Neural progenitor cell (in vitro differentiated cells): ENCODE results near the gene CDT1. TPM values are rescaled to one million over a fixed set of nuclear protein-coding genes. Genes with fewer than 3 reads are reported as not detected.

Source experiments
- DNase-seq: peaks from one replicate; pipeline ENCODE4 v3.0.0-alpha.2; 2016; ENCODE audit warnings: low spot score
- H2AFZ ChIP-seq: fragments of 200-600 bp; sonication (generic); replicated peaks from 2 replicates; pipeline ENCODE4 v1.6.1; 2016; ENCODE audit warnings: antibody characterized with exemption
- H3F3A ChIP-seq: fragments of 200-600 bp; sonication (generic); 2 replicates; pipeline ENCODE4 v1.6.1; 2016; ENCODE audit warnings: antibody characterized with exemption, low read depth
- H3K27ac ChIP-seq: fragments of 200-600 bp; sonication (generic); 2 replicates; pipeline ENCODE4 v1.5.1; 2016; ENCODE audit warnings: mild to moderate bottlenecking
- H3K27me3 ChIP-seq: fragments of 200-600 bp; sonication (generic); 2 replicates; pipeline ENCODE4 v1.6.1; 2016; ENCODE audit warnings: mild to moderate bottlenecking, moderate library complexity
- H3K36me3 ChIP-seq: fragments of 200-600 bp; sonication (generic); 2 replicates; pipeline ENCODE4 v1.5.1; 2016
- H3K4me1 ChIP-seq: fragments of 200-600 bp; sonication (generic); 2 replicates; pipeline ENCODE4 v1.6.1; 2016; ENCODE audit warnings: mixed run types
- H3K4me2 ChIP-seq: fragments of 200-600 bp; sonication (generic); 2 replicates; pipeline ENCODE4 v1.6.1; 2016
- H3K4me3 ChIP-seq: fragments of 200-600 bp; sonication (generic); 2 replicates; pipeline ENCODE4 v1.5.1; 2016
- H3K79me2 ChIP-seq: fragments of 200-600 bp; sonication (generic); 2 replicates; pipeline ENCODE4 v1.6.1; 2016; ENCODE audit warnings: low read depth
- H3K9ac ChIP-seq: fragments of 200-600 bp; sonication (generic); 2 replicates; pipeline ENCODE4 v1.6.1; 2016
- H3K9me3 ChIP-seq: fragments of 200-600 bp; sonication (generic); 2 replicates; pipeline ENCODE4 v1.5.1; 2016; ENCODE audit warnings: low read depth
- H4K20me1 ChIP-seq: fragments of 200-600 bp; sonication (generic); 2 replicates; pipeline ENCODE4 v1.6.1; 2016; ENCODE audit warnings: low read depth
- H3K27ac Mint-ChIP-seq: 3 replicates; pipeline ENCODE4 v1.8.0; 2021; ENCODE audit warnings: mixed read lengths
- H3K27me3 Mint-ChIP-seq: 2 replicates; pipeline ENCODE4 v1.8.0; 2022; ENCODE audit warnings: low read depth, mild to moderate bottlenecking, inconsistent platforms, moderate library complexity, mixed read lengths; ENCODE audit not compliant: insufficient read depth
- H3K36me3 Mint-ChIP-seq: 3 replicates; pipeline ENCODE4 v1.8.0; 2021; ENCODE audit warnings: mixed read lengths
- H3K4me1 Mint-ChIP-seq: 3 replicates; pipeline ENCODE4 v1.8.0; 2021; ENCODE audit warnings: mixed read lengths
- H3K4me3 Mint-ChIP-seq: 3 replicates; pipeline ENCODE4 v1.8.0; 2021; ENCODE audit warnings: mild to moderate bottlenecking, moderate library complexity, mixed read lengths
- H3K9me3 Mint-ChIP-seq: 3 replicates; pipeline ENCODE4 v1.8.0; 2020; ENCODE audit warnings: mixed read lengths
- CTCF ChIP-seq: fragments of 200-600 bp; sonication (generic); IDR thresholded peaks from 2 replicates; pipeline ENCODE4 v1.5.1; 2017; ENCODE audit warnings: antibody characterized with exemption, mild to moderate bottlenecking
- EZH2 ChIP-seq: fragments of 200-600 bp; sonication (generic); IDR thresholded peaks from 2 replicates; pipeline ENCODE4 v1.6.1; 2017; ENCODE audit warnings: antibody characterized with exemption, mild to moderate bottlenecking, moderate library complexity
- EZH2phosphoT487 ChIP-seq: fragments of 200-600 bp; sonication (generic); IDR thresholded peaks from 2 replicates; pipeline ENCODE4 v1.6.1; 2017; ENCODE audit warnings: antibody characterized with exemption
- total RNA-seq: library from RNA; depleted of rRNA; stranded (reverse); fragments of >200 nt; gene quantifications from 2 replicates; pipeline ENCODE4 v1.2.3, GENCODE V29; 2015; ENCODE audit warnings: low replicate concordance

Gene CDT1
- total RNA-seq, 1 donor from 2014 or later = 7.8 TPM

- Histone ChIP-seq H3K79me2 (peaks cover 18% of the 10 kb centered on the region), H3K4me1 (peaks cover 4% of the 10 kb centered on the region), H3K9ac (no peak overlapping the region), H3K27ac (no peak overlapping the region), H3K4me2 (no peak overlapping the region), H2AFZ (no peak overlapping the region), H3K4me3 (no peak overlapping the region), H3F3A (peaks cover 31% of the 10 kb centered on the region), H3K9me3 (no peaks in the 10 kb centered on the region), H4K20me1 (peaks cover 24% of the 10 kb centered on the region), H3K36me3 (no peaks in the 10 kb centered on the region), H3K27me3 (no peaks in the 10 kb centered on the region)
- no peak for DNase-seq
- TF ChIP-seq EZH2phosphoT487 = no peak
- Mint-ChIP-seq H3K27ac (peak overlapping the region; percentile 42), H3K27me3 (peaks cover 5% of the 10 kb centered on the region), H3K36me3 (peaks cover under 1% of the 10 kb centered on the region), H3K9me3 (no peaks in the 10 kb centered on the region), H3K4me3 (no peak overlapping the region), H3K4me1 (peaks cover 6% of the 10 kb centered on the region)
Observed at GRCh38 chr16:88814144-88814502, 10.5 kb downstream of the CDT1 start.

- Histone ChIP-seq H3K9me3 (no peaks in the 10 kb centered on the region), H3K9ac (no peak overlapping the region), H3K79me2 (peaks cover 15% of the 10 kb centered on the region), H4K20me1 (peaks cover 13% of the 10 kb centered on the region), H3F3A (peaks cover 20% of the 10 kb centered on the region), H3K4me2 (no peak overlapping the region), H3K4me3 (no peak overlapping the region), H3K36me3 (no peaks in the 10 kb centered on the region), H3K27me3 (no peaks in the 10 kb centered on the region), H2AFZ (no peak overlapping the region), H3K27ac (no peak overlapping the region), H3K4me1 (peaks cover 4% of the 10 kb centered on the region)
- Mint-ChIP-seq H3K4me3 (no peak overlapping the region), H3K36me3 (no peaks in the 10 kb centered on the region), H3K4me1 (peaks cover 4% of the 10 kb centered on the region), H3K9me3 (no peaks in the 10 kb centered on the region), H3K27ac (no peak overlapping the region), H3K27me3 (peaks cover 3% of the 10 kb centered on the region)
- TF ChIP-seq EZH2 = no peak
- TF ChIP-seq CTCF = no peak
- no peak for TF ChIP-seq EZH2phosphoT487
- DNase-seq = no peak
Observed at GRCh38 chr16:88815227-88815626, 11.6 kb downstream of the CDT1 start.

GRCh38 chr16:88815901-88816589, 12.5 kb downstream of the CDT1 start:
- Histone ChIP-seq H3F3A (peaks cover 13% of the 10 kb centered on the region), H3K4me2 (no peak overlapping the region), H3K27me3 (no peaks in the 10 kb centered on the region), H3K9me3 (no peaks in the 10 kb centered on the region), H2AFZ (no peak overlapping the region), H4K20me1 (peaks cover 5% of the 10 kb centered on the region), H3K27ac (no peak overlapping the region), H3K4me3 (no peak overlapping the region), H3K4me1 (no peaks in the 10 kb centered on the region), H3K9ac (no peak overlapping the region), H3K79me2 (peaks cover 6% of the 10 kb centered on the region), H3K36me3 (no peaks in the 10 kb centered on the region)
- H3K4me3 Mint-ChIP-seq = no peak overlapping the region
- no peaks in the 10 kb centered on the region for H3K9me3 Mint-ChIP-seq
- TF ChIP-seq EZH2phosphoT487 (no peak), CTCF (peak; percentile 68), EZH2 (no peak)
- DNase-seq = peak; percentile 72
- H3K4me1 Mint-ChIP-seq = peaks cover 3% of the 10 kb centered on the region
- no peaks in the 10 kb centered on the region for H3K36me3 Mint-ChIP-seq
- H3K27me3 Mint-ChIP-seq = peaks cover 3% of the 10 kb centered on the region
- H3K27ac Mint-ChIP-seq = no peak overlapping the region

- no peak overlapping the region for H3K27ac Mint-ChIP-seq
- peaks cover 3% of the 10 kb centered on the region for H3K27me3 Mint-ChIP-seq
- Histone ChIP-seq H4K20me1 (no peaks in the 10 kb centered on the region), H3K4me1 (no peaks in the 10 kb centered on the region), H3K9me3 (no peaks in the 10 kb centered on the region), H3K4me2 (no peak overlapping the region), H3K9ac (peak overlapping the region; percentile 42), H3K27me3 (no peaks in the 10 kb centered on the region), H3K79me2 (no peaks in the 10 kb centered on the region), H3K36me3 (no peaks in the 10 kb centered on the region), H2AFZ (no peak overlapping the region), H3K4me3 (no peak overlapping the region), H3K27ac (no peak overlapping the region), H3F3A (peaks cover 12% of the 10 kb centered on the region)
- no peak for DNase-seq
- H3K4me1 Mint-ChIP-seq = peaks cover 3% of the 10 kb centered on the region
- H3K36me3 Mint-ChIP-seq = no peaks in the 10 kb centered on the region
- H3K4me3 Mint-ChIP-seq = no peak overlapping the region
- TF ChIP-seq CTCF (no peak), EZH2phosphoT487 (no peak), EZH2 (no peak)
- H3K9me3 Mint-ChIP-seq = no peaks in the 10 kb centered on the region
Observed at GRCh38 chr16:88816736-88817535, 13.3 kb downstream of the CDT1 start.
